Measurements from ENCODE around the gene CPED1. TPM values are rescaled to one million over a fixed set of nuclear protein-coding genes. Genes with fewer than 3 reads are reported as not detected.

The CPED1 gene
- total and polyA plus RNA-seq, 10 of the 15 experiments (the other 5 are each of a cell fraction or from before 2014, with no cell fraction given): 0.01 to 0.77 (median 0.10) TPM; not detected in 1

DNA sequence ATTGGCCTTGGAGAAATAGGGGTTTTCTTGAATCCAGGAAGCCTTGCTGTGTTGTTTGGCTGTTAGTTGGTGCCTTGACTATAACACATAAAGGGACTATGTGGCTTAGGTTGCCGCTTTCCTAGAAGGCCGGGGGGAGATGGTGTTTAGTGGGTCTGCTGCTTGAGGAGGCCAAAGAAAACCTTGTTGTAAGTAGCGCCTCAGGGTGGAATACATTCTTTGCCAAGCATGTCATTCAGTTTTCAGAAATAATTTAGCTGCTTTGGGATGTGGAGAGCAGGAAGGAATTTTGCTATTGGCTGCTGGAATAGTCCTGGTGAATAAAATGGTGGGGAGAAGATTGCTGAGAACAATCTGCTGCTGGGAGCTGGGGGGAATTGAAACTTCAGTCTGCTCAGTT lies 207.4 kb downstream of the CPED1 start:
- no peak overlapping the region for H3K4me2 ChIP-seq (ENCODE audit: control insufficient read depth, insufficient read depth)
- DNase-seq (ENCODE audit: low read depth, low spot score): no peak
- intact Hi-C loops (cut with micrococcal nuclease; ENCODE audit: unreplicated experiment): no loop called here
- POLR2A ChIA-PET: no interaction called here
- RAD21 ChIA-PET (ENCODE audit: unreplicated experiment): interaction anchor here (1.2 kb wide), 2 partner anchors 14 to 78 kb away, joined by 3 to 4 read pairs; no protein-coding TSS in a partner anchor
- ATAC-seq: no peak
- H2AFZ ChIP-seq (ENCODE audit: control insufficient read depth, low read depth, low read length): no peak overlapping the region
- no TSS peak for BruUV-seq (replicated peaks)
- peaks cover 3% of the 10 kb centered on the region; the same call in 1 of the 2 replicates for H4K20me1 ChIP-seq (ENCODE audit: control insufficient read depth, insufficient read depth)
- no peaks in the 10 kb centered on the region for H3K36me3 ChIP-seq (ENCODE audit: control insufficient read depth in 2 of 2, insufficient read depth in 2 of 2, low read length in 1 of 2)
- H3K27ac ChIP-seq (ENCODE audit: control insufficient read depth, insufficient read depth): no peak overlapping the region
- H3K79me2 ChIP-seq (ENCODE audit: control insufficient read depth, insufficient read depth, low read length): no peaks in the 10 kb centered on the region
- no peak for FAIRE-seq
- peaks cover 2% of the 10 kb centered on the region; the same call in 1 of the 3 replicates for H3K9me3 ChIP-seq (replicated peaks; ENCODE audit: control insufficient read depth, insufficient read depth, low read length)
- no peaks in the 10 kb centered on the region for H3K4me1 ChIP-seq (ENCODE audit: control insufficient read depth, insufficient read depth, low read length)
- in situ Hi-C loops (cut with MboI): no loop called here
- H3K9ac ChIP-seq (ENCODE audit: control insufficient read depth, insufficient read depth, low read length): no peak overlapping the region
- 62% methylated on average over 3 of the region's 3 CpGs for WGBS (ENCODE audit: insufficient coverage, insufficient replicate concordance, low lambda C conversion rate, missing lambda C conversion rate)
- TF ChIP-seq TBL1XR1 (IDR thresholded peaks at IDR 0.05; ENCODE audit: low read depth, low read length) (no peak), ZNF24 (IDR thresholded peaks at IDR 0.05) (no peak), ZNF384 (IDR thresholded peaks at IDR 0.05; ENCODE audit: borderline replicate concordance, low read depth, low read length) (no peak), POLR2A (IDR thresholded peaks at IDR 0.05; ENCODE audit: low read depth, low read length) (no peak), RELA (IDR thresholded peaks at IDR 0.05; ENCODE audit: borderline replicate concordance, partially characterized antibody) (no peak)
- TF ChIP-seq, protein P1, sequence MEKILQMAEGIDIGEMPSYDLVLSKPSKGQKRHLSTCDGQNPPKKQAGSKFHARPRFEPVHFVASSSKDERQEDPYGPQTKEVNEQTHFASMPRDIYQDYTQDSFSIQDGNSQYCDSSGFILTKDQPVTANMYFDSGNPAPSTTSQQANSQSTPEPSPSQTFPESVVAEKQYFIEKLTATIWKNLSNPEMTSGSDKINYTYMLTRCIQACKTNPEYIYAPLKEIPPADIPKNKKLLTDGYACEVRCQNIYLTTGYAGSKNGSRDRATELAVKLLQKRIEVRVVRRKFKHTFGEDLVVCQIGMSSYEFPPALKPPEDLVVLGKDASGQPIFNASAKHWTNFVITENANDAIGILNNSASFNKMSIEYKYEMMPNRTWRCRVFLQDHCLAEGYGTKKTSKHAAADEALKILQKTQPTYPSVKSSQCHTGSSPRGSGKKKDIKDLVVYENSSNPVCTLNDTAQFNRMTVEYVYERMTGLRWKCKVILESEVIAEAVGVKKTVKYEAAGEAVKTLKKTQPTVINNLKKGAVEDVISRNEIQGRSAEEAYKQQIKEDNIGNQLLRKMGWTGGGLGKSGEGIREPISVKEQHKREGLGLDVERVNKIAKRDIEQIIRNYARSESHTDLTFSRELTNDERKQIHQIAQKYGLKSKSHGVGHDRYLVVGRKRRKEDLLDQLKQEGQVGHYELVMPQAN (conservative IDR thresholded peaks at IDR 0.05): no peak
- TF ChIP-seq, protein P2, sequence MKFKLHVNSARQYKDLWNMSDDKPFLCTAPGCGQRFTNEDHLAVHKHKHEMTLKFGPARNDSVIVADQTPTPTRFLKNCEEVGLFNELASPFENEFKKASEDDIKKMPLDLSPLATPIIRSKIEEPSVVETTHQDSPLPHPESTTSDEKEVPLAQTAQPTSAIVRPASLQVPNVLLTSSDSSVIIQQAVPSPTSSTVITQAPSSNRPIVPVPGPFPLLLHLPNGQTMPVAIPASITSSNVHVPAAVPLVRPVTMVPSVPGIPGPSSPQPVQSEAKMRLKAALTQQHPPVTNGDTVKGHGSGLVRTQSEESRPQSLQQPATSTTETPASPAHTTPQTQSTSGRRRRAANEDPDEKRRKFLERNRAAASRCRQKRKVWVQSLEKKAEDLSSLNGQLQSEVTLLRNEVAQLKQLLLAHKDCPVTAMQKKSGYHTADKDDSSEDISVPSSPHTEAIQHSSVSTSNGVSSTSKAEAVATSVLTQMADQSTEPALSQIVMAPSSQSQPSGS (IDR thresholded peaks at IDR 0.05; ENCODE audit: low read length): no peak
- TF ChIP-seq, protein P3, sequence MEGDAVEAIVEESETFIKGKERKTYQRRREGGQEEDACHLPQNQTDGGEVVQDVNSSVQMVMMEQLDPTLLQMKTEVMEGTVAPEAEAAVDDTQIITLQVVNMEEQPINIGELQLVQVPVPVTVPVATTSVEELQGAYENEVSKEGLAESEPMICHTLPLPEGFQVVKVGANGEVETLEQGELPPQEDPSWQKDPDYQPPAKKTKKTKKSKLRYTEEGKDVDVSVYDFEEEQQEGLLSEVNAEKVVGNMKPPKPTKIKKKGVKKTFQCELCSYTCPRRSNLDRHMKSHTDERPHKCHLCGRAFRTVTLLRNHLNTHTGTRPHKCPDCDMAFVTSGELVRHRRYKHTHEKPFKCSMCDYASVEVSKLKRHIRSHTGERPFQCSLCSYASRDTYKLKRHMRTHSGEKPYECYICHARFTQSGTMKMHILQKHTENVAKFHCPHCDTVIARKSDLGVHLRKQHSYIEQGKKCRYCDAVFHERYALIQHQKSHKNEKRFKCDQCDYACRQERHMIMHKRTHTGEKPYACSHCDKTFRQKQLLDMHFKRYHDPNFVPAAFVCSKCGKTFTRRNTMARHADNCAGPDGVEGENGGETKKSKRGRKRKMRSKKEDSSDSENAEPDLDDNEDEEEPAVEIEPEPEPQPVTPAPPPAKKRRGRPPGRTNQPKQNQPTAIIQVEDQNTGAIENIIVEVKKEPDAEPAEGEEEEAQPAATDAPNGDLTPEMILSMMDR (IDR thresholded peaks at IDR 0.05 in 2 of 3, conservative IDR thresholded peaks at IDR 0.05 in 1 of 3; ENCODE audit: control insufficient read depth in 2 of 3, extremely low read depth in 1 of 3, insufficient read depth in 1 of 3, low read depth in 3 of 3, low read length in 3 of 3): no peak
- TF ChIP-seq, protein P4, sequence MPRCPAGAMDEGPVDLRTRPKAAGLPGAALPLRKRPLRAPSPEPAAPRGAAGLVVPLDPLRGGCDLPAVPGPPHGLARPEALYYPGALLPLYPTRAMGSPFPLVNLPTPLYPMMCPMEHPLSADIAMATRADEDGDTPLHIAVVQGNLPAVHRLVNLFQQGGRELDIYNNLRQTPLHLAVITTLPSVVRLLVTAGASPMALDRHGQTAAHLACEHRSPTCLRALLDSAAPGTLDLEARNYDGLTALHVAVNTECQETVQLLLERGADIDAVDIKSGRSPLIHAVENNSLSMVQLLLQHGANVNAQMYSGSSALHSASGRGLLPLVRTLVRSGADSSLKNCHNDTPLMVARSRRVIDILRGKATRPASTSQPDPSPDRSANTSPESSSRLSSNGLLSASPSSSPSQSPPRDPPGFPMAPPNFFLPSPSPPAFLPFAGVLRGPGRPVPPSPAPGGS (IDR thresholded peaks at IDR 0.05; ENCODE audit: borderline replicate concordance, insufficient read depth, low read depth, low read length, poor library complexity, severe bottlenecking): no peak
- SMC1A ChIA-PET (ENCODE audit: uncharacterized antibody, unreplicated experiment): interaction anchor here (1.1 to 2.4 kb wide), 4 partner anchors 9 to 31 kb away, joined by 4 to 8 read pairs (median 6); no protein-coding TSS in a partner anchor
- H3K27me3 ChIP-seq (replicated peaks in 1 of 2; ENCODE audit: control insufficient read depth in 2 of 2, insufficient read depth in 2 of 2, low read length in 1 of 2): no peaks in the 10 kb centered on the region
- no peak overlapping the region for H3K4me3 ChIP-seq
- CTCF ChIA-PET: no interaction called here
